H9 (cell line): ENCODE data around the gene KRTAP12-1. TPM values are rescaled to one million over a fixed set of nuclear protein-coding genes. Genes with fewer than 3 reads are reported as not detected.

Experiments used
- DNase-seq: peaks from one replicate; pipeline ENCODE4 v3.0.0-alpha.2; 2017
- H2AFZ ChIP-seq: one replicate; pipeline ENCODE4 v1.6.1; 2013; ENCODE audit warnings: mild to moderate bottlenecking, low read length, control low read depth, moderate library complexity
- H2AK5ac ChIP-seq: 2 replicates; pipeline ENCODE4 v1.6.1; 2013; ENCODE audit warnings: low read length, control low read depth, mixed read lengths; ENCODE audit not compliant: insufficient read length
- H2BK120ac ChIP-seq: one replicate; pipeline ENCODE4 v1.6.1; 2013; ENCODE audit warnings: low read depth, mild to moderate bottlenecking, low read length, control low read depth, inconsistent platforms; ENCODE audit not compliant: poor library complexity, severe bottlenecking
- H2BK12ac ChIP-seq: 2 replicates; pipeline ENCODE4 v1.6.1; 2013; ENCODE audit warnings: low read length, control low read depth, mixed read lengths, low read depth; ENCODE audit not compliant: insufficient read length
- H2BK15ac ChIP-seq: 2 replicates; pipeline ENCODE4 v1.6.1; 2013; ENCODE audit warnings: low read depth, low read length, control low read depth
- H2BK20ac ChIP-seq: one replicate; pipeline ENCODE4 v1.6.1; 2013; ENCODE audit warnings: low read depth, mild to moderate bottlenecking, low read length, control low read depth, inconsistent platforms; ENCODE audit not compliant: poor library complexity, severe bottlenecking
- H2BK5ac ChIP-seq: 2 replicates; pipeline ENCODE4 v1.6.1; 2013; ENCODE audit warnings: low read length, control low read depth, mixed read lengths; ENCODE audit not compliant: insufficient read length
- H3K14ac ChIP-seq: 2 replicates; pipeline ENCODE4 v1.6.1; 2013; ENCODE audit warnings: low read length, control low read depth; ENCODE audit not compliant: insufficient read depth
- H3K18ac ChIP-seq: 2 replicates; pipeline ENCODE4 v1.6.1; 2013; ENCODE audit warnings: low read depth, mild to moderate bottlenecking, mixed read lengths, low read length, control low read depth; ENCODE audit not compliant: insufficient read length
- H3K23ac ChIP-seq: 2 replicates; pipeline ENCODE4 v1.6.1; 2013; ENCODE audit warnings: low read length, control low read depth, mixed read lengths, low read depth; ENCODE audit not compliant: insufficient read length
- H3K23me2 ChIP-seq: 2 replicates; pipeline ENCODE4 v1.6.1; 2013; ENCODE audit warnings: low read depth, mild to moderate bottlenecking, mixed read lengths, low read length, control low read depth; ENCODE audit not compliant: insufficient read length, poor library complexity, severe bottlenecking
- H3K27ac ChIP-seq: 2 replicates; pipeline ENCODE4 v1.5.1; 2013; ENCODE audit warnings: low read length, control low read depth, mixed read lengths, low read depth; ENCODE audit not compliant: insufficient read length
- H3K27me3 ChIP-seq: 2 replicates; pipeline ENCODE4 v1.6.1; 2013; ENCODE audit warnings: low read length, control low read depth, inconsistent platforms; ENCODE audit not compliant: insufficient read depth
- H3K4ac ChIP-seq: 2 replicates; pipeline ENCODE4 v1.6.1; 2013; ENCODE audit warnings: low read depth, mild to moderate bottlenecking, control low read depth, inconsistent platforms, low read length, moderate library complexity
- H3K4me1 ChIP-seq: 2 replicates; pipeline ENCODE4 v1.6.1; 2013; ENCODE audit warnings: low read length, control low read depth, inconsistent platforms; ENCODE audit not compliant: insufficient read depth
- H3K4me2 ChIP-seq: 2 replicates; pipeline ENCODE4 v1.6.1; 2013; ENCODE audit warnings: low read length, control low read depth, mixed read lengths; ENCODE audit not compliant: insufficient read length, insufficient read depth
- H3K56ac ChIP-seq: 2 replicates; pipeline ENCODE4 v1.6.1; 2013; ENCODE audit warnings: low read depth, mild to moderate bottlenecking, mixed read lengths, low read length, control low read depth; ENCODE audit not compliant: insufficient read length
- H3K79me1 ChIP-seq: 2 replicates; pipeline ENCODE4 v1.6.1; 2013; ENCODE audit warnings: low read depth, mild to moderate bottlenecking, moderate library complexity, low read length, control low read depth, inconsistent platforms; ENCODE audit not compliant: insufficient read depth, poor library complexity, severe bottlenecking
- H3K79me2 ChIP-seq: 2 replicates; pipeline ENCODE4 v1.6.1; 2013; ENCODE audit warnings: low read length, control low read depth, inconsistent platforms; ENCODE audit not compliant: insufficient read depth
- H3K9ac ChIP-seq: 2 replicates; pipeline ENCODE4 v1.6.1; 2013; ENCODE audit warnings: low read length, control low read depth, mixed read lengths; ENCODE audit not compliant: insufficient read length; ENCODE audit errors: extremely low read depth
- H3K9me3 ChIP-seq: one replicate; pipeline ENCODE4 v1.6.1; 2013; ENCODE audit warnings: low read depth, low read length, inconsistent platforms; ENCODE audit not compliant: control insufficient read depth
- H3T11ph ChIP-seq: one replicate; pipeline ENCODE4 v1.6.1; 2013; ENCODE audit warnings: mild to moderate bottlenecking, low read length, control low read depth, inconsistent platforms
- H4K20me1 ChIP-seq: one replicate; pipeline ENCODE4 v1.6.1; 2013; ENCODE audit not compliant: control insufficient read depth, insufficient read length, insufficient read depth
- H4K5ac ChIP-seq: 2 replicates; pipeline ENCODE4 v1.6.1; 2013; ENCODE audit warnings: low read depth, mild to moderate bottlenecking, mixed read lengths, low read length, control low read depth; ENCODE audit not compliant: insufficient read length
- H4K8ac ChIP-seq: replicated peaks from 2 replicates; pipeline ENCODE4 v1.6.1; 2013; ENCODE audit warnings: low read length, control low read depth, mixed read lengths, low read depth; ENCODE audit not compliant: insufficient read length
- H4K91ac ChIP-seq: 2 replicates; pipeline ENCODE4 v1.6.1; 2013; ENCODE audit warnings: low read depth, mild to moderate bottlenecking, moderate library complexity, mixed read lengths, low read length, control low read depth; ENCODE audit not compliant: insufficient read length
- H3K27ac Mint-ChIP-seq, 3 experiments: 2 replicates in 2 of 3; 3 replicates in 1 of 3; pipeline ENCODE4 v1.8.0; 2020 to 2021; ENCODE audit warnings: mixed read lengths in 3 of 3, mild to moderate bottlenecking in 1 of 3, moderate library complexity in 1 of 3
- H3K27me3 Mint-ChIP-seq: 2 replicates; pipeline ENCODE4 v1.8.0; 2021; ENCODE audit warnings: low read depth, mild to moderate bottlenecking, moderate library complexity, mixed read lengths
- H3K36me3 Mint-ChIP-seq, 3 experiments: 2 replicates in 2 of 3; 3 replicates in 1 of 3; pipeline ENCODE4 v1.8.0; 2020 to 2021; ENCODE audit warnings: low read depth in 3 of 3, mixed read lengths in 3 of 3; ENCODE audit not compliant: insufficient read depth in 1 of 3
- H3K4me1 Mint-ChIP-seq, 2 experiments: 2 replicates each; pipeline ENCODE4 v1.8.0; 2020; ENCODE audit warnings: mixed read lengths in 2 of 2
- H3K4me3 Mint-ChIP-seq, 2 experiments: 2 replicates in 1 of 2; 3 replicates in 1 of 2; pipeline ENCODE4 v1.8.0; 2020 to 2021; ENCODE audit warnings: mild to moderate bottlenecking in 2 of 2, mixed read lengths in 2 of 2, moderate library complexity in 1 of 2
- H3K9me3 Mint-ChIP-seq, 2 experiments: 2 replicates in 1 of 2; 3 replicates in 1 of 2; pipeline ENCODE4 v1.8.0; 2020; ENCODE audit warnings: mild to moderate bottlenecking in 2 of 2, mixed read lengths in 2 of 2, moderate library complexity in 1 of 2
- WGBS: extraction: QIAGEN DNeasy Blood & Tissue Kit; methylation state at CpG from one replicate; pipeline ENCODE4 v1.1.7; 2013; ENCODE audit warnings: missing lambda C conversion rate, low lambda C conversion rate, mixed read lengths; ENCODE audit not compliant: insufficient read length; ENCODE audit errors: extremely low coverage; 5-methylcytosine and 5-hydroxymethylcytosine counted together
- total RNA-seq: library from RNA; stranded (reverse); gene quantifications from 2 replicates; pipeline ENCODE4 v1.2.1, GENCODE V29; 2021
- TF ChIP-seq, protein P1 (sequence below): fragments of 200-600 bp; sonication (generic); conservative IDR thresholded peaks from 3 replicates; pipeline ENCODE4 v1.8.0; 2021; ENCODE audit warnings: antibody characterized with exemption, mild to moderate bottlenecking

The KRTAP12-1 gene
- total RNA-seq, 1 experiment from 2014 or later, result not detected

DNA sequence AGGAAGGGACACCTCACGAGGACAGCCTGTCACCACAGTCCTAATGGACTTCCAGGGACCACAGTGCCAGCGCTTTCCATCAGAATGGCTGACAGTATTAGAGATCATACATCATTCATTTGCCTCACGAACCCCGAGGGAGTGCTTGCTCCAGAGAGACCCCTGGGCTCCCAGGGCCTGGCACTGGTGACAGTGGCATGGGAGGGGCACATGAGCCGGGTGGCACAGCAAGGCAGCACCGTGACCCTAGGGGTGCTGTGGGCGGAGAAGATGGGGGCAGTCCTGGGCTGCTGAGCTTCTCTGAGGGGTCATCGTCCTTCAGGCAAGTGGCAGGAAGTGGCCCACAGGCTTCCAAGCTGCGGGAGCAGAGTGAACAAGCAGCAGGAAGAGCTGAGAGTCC lies 45.8 kb upstream of the KRTAP12-1 start:
- Histone ChIP-seq H2BK5ac (no peak overlapping the region), H3K9me3 (no peaks in the 10 kb centered on the region), H2BK120ac (no peak overlapping the region), H3T11ph (no peak overlapping the region), H3K14ac (no peak overlapping the region), H2AK5ac (no peak overlapping the region), H4K20me1 (no peaks in the 10 kb centered on the region), H3K4ac (no peak overlapping the region), H2BK12ac (no peak overlapping the region), H4K91ac (no peak overlapping the region), H3K18ac (no peak overlapping the region), H3K27ac (no peak overlapping the region), H3K27me3 (no peaks in the 10 kb centered on the region; the same call in 1 of the 2 replicates), H3K23me2 (peaks cover 3% of the 10 kb centered on the region), H3K56ac (no peak overlapping the region), H3K4me2 (no peak overlapping the region), H4K5ac (no peak overlapping the region), H3K9ac (no peak overlapping the region), H2BK20ac (no peak overlapping the region), H2AFZ (no peak overlapping the region), H3K4me1 (no peaks in the 10 kb centered on the region), H4K8ac (no peak overlapping the region), H3K23ac (no peak overlapping the region), H2BK15ac (no peak overlapping the region), H3K79me2 (no peaks in the 10 kb centered on the region), H3K79me1 (no peaks in the 10 kb centered on the region)
- Mint-ChIP-seq H3K27me3 (peaks cover 23% of the 10 kb centered on the region), H3K36me3 (peaks cover 0 to 10% (median 0%) of the 10 kb centered on the region in 3 experiments; a peak in 1 of 7 replicates), H3K27ac (no peak overlapping the region; a peak in 1 of 7 replicates), H3K9me3 (no peaks in the 10 kb centered on the region), H3K4me3 (no peak overlapping the region), H3K4me1 (peaks cover 21 to 27% of the 10 kb centered on the region in 2 experiments)
- no CpG with 5 or more reads among the region's 9 CpGs for WGBS
- TF ChIP-seq, protein P1, sequence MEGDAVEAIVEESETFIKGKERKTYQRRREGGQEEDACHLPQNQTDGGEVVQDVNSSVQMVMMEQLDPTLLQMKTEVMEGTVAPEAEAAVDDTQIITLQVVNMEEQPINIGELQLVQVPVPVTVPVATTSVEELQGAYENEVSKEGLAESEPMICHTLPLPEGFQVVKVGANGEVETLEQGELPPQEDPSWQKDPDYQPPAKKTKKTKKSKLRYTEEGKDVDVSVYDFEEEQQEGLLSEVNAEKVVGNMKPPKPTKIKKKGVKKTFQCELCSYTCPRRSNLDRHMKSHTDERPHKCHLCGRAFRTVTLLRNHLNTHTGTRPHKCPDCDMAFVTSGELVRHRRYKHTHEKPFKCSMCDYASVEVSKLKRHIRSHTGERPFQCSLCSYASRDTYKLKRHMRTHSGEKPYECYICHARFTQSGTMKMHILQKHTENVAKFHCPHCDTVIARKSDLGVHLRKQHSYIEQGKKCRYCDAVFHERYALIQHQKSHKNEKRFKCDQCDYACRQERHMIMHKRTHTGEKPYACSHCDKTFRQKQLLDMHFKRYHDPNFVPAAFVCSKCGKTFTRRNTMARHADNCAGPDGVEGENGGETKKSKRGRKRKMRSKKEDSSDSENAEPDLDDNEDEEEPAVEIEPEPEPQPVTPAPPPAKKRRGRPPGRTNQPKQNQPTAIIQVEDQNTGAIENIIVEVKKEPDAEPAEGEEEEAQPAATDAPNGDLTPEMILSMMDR, result no peak
- DNase-seq, result peak; percentile 26
